HepG2 (cell line): Measurements from ENCODE around the gene NT5C. TPM values are rescaled to one million over a fixed set of nuclear protein-coding genes. Genes with fewer than 3 reads are reported as not detected.

ENCODE experiments used
- ADNP ChIP-seq: sonication (generic); formaldehyde crosslinking; IDR thresholded peaks from 2 replicates; pipeline ENCODE4 v1.4.0; 2020; ENCODE audit warnings: missing genetic modification reagents
- ATF7-NPFF ChIP-seq: sonication (generic); formaldehyde crosslinking; IDR thresholded peaks from 2 replicates; pipeline ENCODE4 v1.8.1; 2023; ENCODE audit warnings: mild to moderate bottlenecking, low read depth, missing genetic modification reagents, moderate library complexity
- CREM ChIP-seq, 2 experiments: sonication (generic) in 1 of 2; formaldehyde crosslinking in 1 of 2; IDR thresholded peaks; 2 replicates each; pipeline versions ENCODE4 v1.4.0 to v1.6.1; 2016 to 2020; ENCODE audit warnings: antibody characterized with exemption in 1 of 2, mild to moderate bottlenecking in 1 of 2, missing genetic modification reagents in 1 of 2
- DR1 ChIP-seq: sonication (generic); formaldehyde crosslinking; IDR thresholded peaks from 2 replicates; pipeline ENCODE4 v1.8.0; 2021; ENCODE audit warnings: mild to moderate bottlenecking, missing genetic modification reagents, inconsistent platforms
- NFE2 ChIP-seq: sonication (generic); formaldehyde crosslinking; IDR thresholded peaks from 2 replicates; pipeline ENCODE4 v1.4.0; 2020; ENCODE audit warnings: missing genetic modification reagents
- PITX1 ChIP-seq: sonication (generic); formaldehyde crosslinking; IDR thresholded peaks from 2 replicates; pipeline ENCODE4 v1.5.1; 2020; ENCODE audit warnings: mild to moderate bottlenecking, missing genetic modification reagents
- POLR2A ChIP-seq, 2 experiments: IDR thresholded peaks; 2 replicates each; pipeline ENCODE4 v1.6.1; 2011; ENCODE audit warnings: low read depth in 2 of 2, low read length in 2 of 2, mild to moderate bottlenecking in 1 of 2, moderate library complexity in 1 of 2; ENCODE audit not compliant: insufficient read depth in 1 of 2
- SNAI1 ChIP-seq: sonication (generic); formaldehyde crosslinking; IDR thresholded peaks from 2 replicates; pipeline ENCODE4 v1.5.0; 2020; ENCODE audit warnings: mild to moderate bottlenecking, missing genetic modification reagents, borderline replicate concordance
- TAF15 ChIP-seq: fragments of 200-400 bp; formaldehyde crosslinking; IDR thresholded peaks from one replicate; pipeline ENCODE4 v1.6.1; 2018; ENCODE audit warnings: mild to moderate bottlenecking, low read depth, low read length; ENCODE audit not compliant: poor library complexity, severe bottlenecking
- TCF12 ChIP-seq, 2 experiments: fragments of 450-650 bp in 1 of 2; sonication (generic) in 1 of 2; formaldehyde crosslinking in 1 of 2; IDR thresholded peaks; 2 replicates each; pipeline versions ENCODE4 v1.6.1 to v1.8.0; 2017 to 2022; ENCODE audit warnings: antibody characterized with exemption in 1 of 2, mild to moderate bottlenecking in 1 of 2, missing genetic modification reagents in 1 of 2, moderate library complexity in 1 of 2
- THAP11 ChIP-seq: IDR thresholded peaks from 2 replicates; pipeline ENCODE4 v1.6.1; 2016; ENCODE audit warnings: missing biosample characterization, missing genetic modification reagents
- ZNF333 ChIP-seq: sonication (generic); formaldehyde crosslinking; IDR thresholded peaks from 2 replicates; pipeline ENCODE4 v1.4.0; 2020; ENCODE audit warnings: mild to moderate bottlenecking, missing genetic modification reagents, borderline replicate concordance
- ZNF614 ChIP-seq: IDR thresholded peaks from 2 replicates; pipeline ENCODE4 v1.6.1; 2018; ENCODE audit warnings: missing biosample characterization, missing genetic modification reagents, inconsistent platforms, borderline replicate concordance
- ZNF747 ChIP-seq: sonication (generic); formaldehyde crosslinking; IDR thresholded peaks from 2 replicates; pipeline ENCODE4 v1.8.1; 2023; ENCODE audit warnings: missing genetic modification reagents, mild to moderate bottlenecking, borderline replicate concordance
- polyA plus RNA-seq, 8 experiments: library from polyadenylated mRNA; depleted of rRNA in 3 of 8; stranded (reverse) in 7 of 8; unstranded in 1 of 8; fragments of >200 nt; fragmentation: Illumina TruSeq in 4 of 8; extraction: Trizol in 4 of 8; gene quantifications; 2 replicates each; pipeline versions ENCODE4 v1.2.1 to v1.2.3, GENCODE V29; 2011 to 2016; ENCODE audit warnings: low read depth in 4 of 8, missing spikeins in 1 of 8, mixed read lengths in 1 of 8; ENCODE audit not compliant: insufficient read depth in 1 of 8
- total RNA-seq, 5 experiments: library from RNA; depleted of rRNA; stranded (reverse); fragments of >200 nt; fragmentation: Illumina TruSeq; extraction: Trizol; gene quantifications; 2 replicates each; pipeline ENCODE4 v1.2.3, GENCODE V29; 2016; ENCODE audit warnings: low read depth in 1 of 5
- TF ChIP-seq, protein P1 (sequence below): sonication (generic); formaldehyde crosslinking; IDR thresholded peaks from 2 replicates; pipeline ENCODE4 v1.8.1; 2023; ENCODE audit warnings: mild to moderate bottlenecking, missing genetic modification reagents, borderline replicate concordance
- TF ChIP-seq, protein P2 (sequence below): sonication (generic); formaldehyde crosslinking; IDR thresholded peaks from 2 replicates; pipeline ENCODE4 v1.4.0; 2020; ENCODE audit warnings: mild to moderate bottlenecking, missing genetic modification reagents
- TF ChIP-seq, protein P3 (sequence below): sonication (generic); formaldehyde crosslinking; IDR thresholded peaks from 2 replicates; pipeline ENCODE4 v1.4.0; 2020; ENCODE audit warnings: mild to moderate bottlenecking, missing genetic modification reagents
- TF ChIP-seq, protein P4 (sequence below): sonication (generic); formaldehyde crosslinking; IDR thresholded peaks from 2 replicates; pipeline ENCODE4 v1.4.0; 2020; ENCODE audit warnings: mild to moderate bottlenecking, missing genetic modification reagents
- TF ChIP-seq, protein P5 (sequence below): sonication (generic); formaldehyde crosslinking; IDR thresholded peaks from 2 replicates; pipeline ENCODE4 v1.5.1; 2020; ENCODE audit warnings: missing genetic modification reagents, mild to moderate bottlenecking, borderline replicate concordance
- TF ChIP-seq, protein P6 (sequence below): sonication (generic); formaldehyde crosslinking; IDR thresholded peaks from 2 replicates; pipeline ENCODE4 v1.4.0; 2020; ENCODE audit warnings: mild to moderate bottlenecking, missing genetic modification reagents

The NT5C gene
- total and polyA plus RNA-seq, 2 of the 13 experiments (the other 11 are each of a cell fraction or from before 2014, with no cell fraction given) = 42.8 to 48.6 TPM

DNA sequence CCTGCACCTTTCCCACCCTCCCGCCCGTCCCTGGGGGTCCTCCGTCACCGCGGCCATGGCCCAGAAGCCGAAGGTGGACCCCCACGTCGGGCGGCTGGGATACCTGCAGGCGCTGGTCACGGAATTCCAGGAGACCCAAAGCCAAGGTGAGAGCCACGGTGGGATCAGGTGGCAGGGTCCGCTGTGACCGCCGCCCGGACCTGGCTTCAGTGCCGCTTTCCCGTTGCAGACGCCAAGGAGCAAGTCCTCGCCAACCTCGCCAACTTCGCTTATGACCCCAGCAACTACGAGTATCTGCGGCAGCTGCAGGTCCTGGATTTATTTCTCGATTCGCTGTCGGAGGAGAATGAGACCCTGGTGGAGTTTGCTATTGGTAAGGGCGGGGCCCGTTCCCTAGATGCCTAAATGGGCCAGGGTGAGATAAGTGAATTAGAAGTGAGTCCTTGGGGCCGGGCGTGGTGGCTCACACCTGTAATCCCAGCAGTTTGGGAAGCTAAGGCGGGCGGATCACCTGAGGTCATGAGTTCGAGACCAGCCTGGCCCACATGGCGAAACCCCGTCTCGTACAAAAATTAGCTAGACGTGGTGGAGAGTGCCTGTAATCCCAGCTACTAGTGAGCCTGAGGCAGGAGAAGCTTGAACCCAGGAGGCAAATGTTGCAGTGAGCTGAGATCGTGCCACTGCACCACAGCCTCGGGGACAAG lies 21.2 kb downstream of the NT5C start (continued):
- TF ChIP-seq DR1 (CRISPR knock-in tag) (0 out of 2 replicates have a peak, but pooled peaks have one; percentile 48), ATF7-NPFF (CRISPR knock-in tag) (0 out of 2 replicates have a peak, but pooled peaks have one; percentile 20), CREM (IDR thresholded peaks at IDR 0.05) (no peak), CREM (CRISPR knock-in tag; IDR thresholded peaks at IDR 0.05) (no peak), TAF15 (peak; percentile 10), ZNF747 (peak; percentile 56; the same call in 1 of the 2 replicates), ADNP (CRISPR knock-in tag) (peak; percentile 48; the same call in 1 of the 2 replicates), NFE2 (CRISPR knock-in tag) (no peak), THAP11 (no peak), POLR2A (IDR thresholded peaks at IDR 0.05; ENCODE audit: insufficient read depth in 1 of 2, low read depth in 2 of 2, low read length in 2 of 2) (no peak), TCF12 (IDR thresholded peaks at IDR 0.05) (no peak), TCF12 (CRISPR knock-in tag; IDR thresholded peaks at IDR 0.05) (peak; percentile 57; the same call in 1 of the 2 replicates), ZNF333 (peak; percentile 84; the same call in 1 of the 2 replicates), SNAI1 (CRISPR knock-in tag) (peak; percentile 64; the same call in 1 of the 2 replicates), ZNF614 (CRISPR knock-in tag) (0 out of 2 replicates have a peak, but pooled peaks have one; percentile 14), PITX1 (peak; percentile 34; the same call in 1 of the 2 replicates)
- TF ChIP-seq, protein P1, sequence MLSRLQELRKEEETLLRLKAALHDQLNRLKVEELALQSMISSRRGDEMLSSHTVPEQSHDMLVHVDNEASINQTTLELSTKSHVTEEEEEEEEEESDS = no peak
- TF ChIP-seq, protein P2, sequence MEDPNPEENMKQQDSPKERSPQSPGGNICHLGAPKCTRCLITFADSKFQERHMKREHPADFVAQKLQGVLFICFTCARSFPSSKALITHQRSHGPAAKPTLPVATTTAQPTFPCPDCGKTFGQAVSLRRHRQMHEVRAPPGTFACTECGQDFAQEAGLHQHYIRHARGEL (CRISPR knock-in tag) = 0 out of 2 replicates have a peak, but pooled peaks have one; percentile 57
- TF ChIP-seq, protein P3, sequence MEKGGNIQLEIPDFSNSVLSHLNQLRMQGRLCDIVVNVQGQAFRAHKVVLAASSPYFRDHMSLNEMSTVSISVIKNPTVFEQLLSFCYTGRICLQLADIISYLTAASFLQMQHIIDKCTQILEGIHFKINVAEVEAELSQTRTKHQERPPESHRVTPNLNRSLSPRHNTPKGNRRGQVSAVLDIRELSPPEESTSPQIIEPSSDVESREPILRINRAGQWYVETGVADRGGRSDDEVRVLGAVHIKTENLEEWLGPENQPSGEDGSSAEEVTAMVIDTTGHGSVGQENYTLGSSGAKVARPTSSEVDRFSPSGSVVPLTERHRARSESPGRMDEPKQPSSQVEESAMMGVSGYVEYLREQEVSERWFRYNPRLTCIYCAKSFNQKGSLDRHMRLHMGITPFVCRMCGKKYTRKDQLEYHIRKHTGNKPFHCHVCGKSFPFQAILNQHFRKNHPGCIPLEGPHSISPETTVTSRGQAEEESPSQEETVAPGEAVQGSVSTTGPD (CRISPR knock-in tag) = peak; percentile 56; the same call in 1 of the 2 replicates
- TF ChIP-seq, protein P4, sequence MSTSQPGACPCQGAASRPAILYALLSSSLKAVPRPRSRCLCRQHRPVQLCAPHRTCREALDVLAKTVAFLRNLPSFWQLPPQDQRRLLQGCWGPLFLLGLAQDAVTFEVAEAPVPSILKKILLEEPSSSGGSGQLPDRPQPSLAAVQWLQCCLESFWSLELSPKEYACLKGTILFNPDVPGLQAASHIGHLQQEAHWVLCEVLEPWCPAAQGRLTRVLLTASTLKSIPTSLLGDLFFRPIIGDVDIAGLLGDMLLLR = peak; percentile 46; the same call in 1 of the 2 replicates
- TF ChIP-seq, protein P5, sequence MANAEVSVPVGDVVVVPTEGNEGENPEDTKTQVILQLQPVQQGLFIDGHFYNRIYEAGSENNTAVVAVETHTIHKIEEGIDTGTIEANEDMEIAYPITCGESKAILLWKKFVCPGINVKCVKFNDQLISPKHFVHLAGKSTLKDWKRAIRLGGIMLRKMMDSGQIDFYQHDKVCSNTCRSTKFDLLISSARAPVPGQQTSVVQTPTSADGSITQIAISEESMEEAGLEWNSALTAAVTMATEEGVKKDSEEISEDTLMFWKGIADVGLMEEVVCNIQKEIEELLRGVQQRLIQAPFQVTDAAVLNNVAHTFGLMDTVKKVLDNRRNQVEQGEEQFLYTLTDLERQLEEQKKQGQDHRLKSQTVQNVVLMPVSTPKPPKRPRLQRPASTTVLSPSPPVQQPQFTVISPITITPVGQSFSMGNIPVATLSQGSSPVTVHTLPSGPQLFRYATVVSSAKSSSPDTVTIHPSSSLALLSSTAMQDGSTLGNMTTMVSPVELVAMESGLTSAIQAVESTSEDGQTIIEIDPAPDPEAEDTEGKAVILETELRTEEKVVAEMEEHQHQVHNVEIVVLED (CRISPR knock-in tag) = 0 out of 2 replicates have a peak, but pooled peaks have one; percentile 23
- TF ChIP-seq, protein P6, sequence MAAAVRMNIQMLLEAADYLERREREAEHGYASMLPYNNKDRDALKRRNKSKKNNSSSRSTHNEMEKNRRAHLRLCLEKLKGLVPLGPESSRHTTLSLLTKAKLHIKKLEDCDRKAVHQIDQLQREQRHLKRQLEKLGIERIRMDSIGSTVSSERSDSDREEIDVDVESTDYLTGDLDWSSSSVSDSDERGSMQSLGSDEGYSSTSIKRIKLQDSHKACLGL (CRISPR knock-in tag) = peak; percentile 69; the same call in 1 of the 2 replicates
